Breast epithelium (tissue), 4 donors: ENCODE measurements around the gene DHX16. TPM values are rescaled to one million over a fixed set of nuclear protein-coding genes. Genes with fewer than 3 reads are reported as not detected.

Experiments used
- DNase-seq, 2 donors: peaks; one replicate each; pipeline ENCODE4 v3.0.0-alpha.2; 2019; ENCODE audit warnings: low spot score in 2 of 2
- H3K27ac ChIP-seq, 2 donors: fragments of 200-600 bp; sonication (generic) in 1 of 2; one replicate each; pipeline ENCODE4 v1.5.1; 2016 to 2019; ENCODE audit warnings: mild to moderate bottlenecking in 1 of 2
- H3K27me3 ChIP-seq, 2 donors: fragments of 200-600 bp; sonication (generic) in 1 of 2; one replicate each; pipeline versions ENCODE4 v1.5.1 to v1.6.0; 2017 to 2019; ENCODE audit warnings: control low read depth in 1 of 2, mild to moderate bottlenecking in 1 of 2
- H3K36me3 ChIP-seq: fragments of 200-600 bp; one replicate; pipeline ENCODE4 v1.5.1; 2019
- H3K4me1 ChIP-seq, 2 donors: fragments of 200-600 bp; sonication (generic); one replicate each; pipeline ENCODE4 v1.5.1; 2016 to 2019; ENCODE audit warnings: control low read depth in 1 of 2
- H3K4me3 ChIP-seq, 3 donors: fragments of 200-600 bp; sonication (generic); 1 replicate in 2 of 3; 2 replicates in 1 of 3; pipeline ENCODE4 v1.5.1; 2016 to 2019; ENCODE audit warnings: mild to moderate bottlenecking in 3 of 3, moderate library complexity in 2 of 3
- H3K9me3 ChIP-seq, 2 donors: fragments of 200-600 bp; sonication (generic) in 1 of 2; one replicate each; pipeline ENCODE4 v1.5.1; 2016 to 2019; ENCODE audit warnings: control low read depth in 1 of 2
- POLR2A ChIP-seq: fragments of 450-650 bp; IDR thresholded peaks from one replicate; pipeline ENCODE4 v1.6.1; 2016; ENCODE audit warnings: antibody characterized with exemption, mild to moderate bottlenecking, moderate library complexity
- POLR2AphosphoS5 ChIP-seq, 3 donors: sonication (generic); formaldehyde crosslinking; IDR thresholded peaks; one replicate each; pipeline ENCODE4 v1.6.1; 2017; ENCODE audit warnings: antibody characterized with exemption in 3 of 3
- intact Hi-C: fragments of 100-400 bp; cut with DNase I; formaldehyde crosslinking; loops from one replicate; pipeline ENCODE4 v1.15.1; 2023; ENCODE audit warnings: low total_unique reads
- total RNA-seq, 3 donors: library from RNA; depleted of rRNA; stranded (reverse); fragments of >200 nt; gene quantifications; one replicate each; pipeline ENCODE4 v1.1.0, GENCODE V29; 2016
- TF ChIP-seq, protein P1 (sequence below), 3 donors: fragments of 450-650 bp; IDR thresholded peaks; one replicate each; pipeline ENCODE4 v1.5.1; 2016 to 2017; ENCODE audit warnings: antibody characterized with exemption in 3 of 3, mild to moderate bottlenecking in 3 of 3, moderate library complexity in 3 of 3

Gene DHX16
- total RNA-seq, 3 donors from 2014 or later = 23.5 to 35.3 (median 26.2) TPM

DNA sequence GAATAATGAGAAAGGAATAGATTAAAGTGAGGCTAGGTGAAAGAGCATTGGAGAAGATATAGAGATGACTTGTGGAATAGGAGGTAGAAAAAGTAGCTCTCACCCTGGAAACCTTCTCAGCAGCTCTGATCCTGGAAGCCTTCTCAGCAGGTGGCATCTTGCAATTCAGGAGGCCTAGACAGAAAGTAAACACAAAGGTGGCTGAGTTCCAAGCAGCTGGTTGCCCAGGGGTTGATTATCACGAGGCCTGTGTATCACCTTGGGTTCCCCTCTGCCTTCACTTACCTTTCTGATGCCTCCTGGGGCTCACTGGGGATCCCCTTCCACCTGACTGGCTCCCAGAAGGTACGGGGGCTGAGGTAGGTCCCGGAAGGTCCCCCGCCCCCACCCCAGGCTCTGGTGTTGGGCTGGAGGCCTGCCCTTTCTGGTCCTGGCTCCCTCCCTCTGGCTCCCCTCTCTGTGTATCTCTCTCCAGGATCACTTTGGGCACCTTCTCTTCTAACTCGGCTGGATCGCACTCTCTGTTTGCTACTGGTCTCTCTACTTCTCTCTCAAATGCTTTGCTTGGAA is 34.6 kb upstream of the DHX16 start:
- H3K9me3 ChIP-seq = no peaks in the 10 kb centered on the region
- intact Hi-C loops = no loop called here
- H3K27ac ChIP-seq = no peak overlapping the region
- H3K27me3 ChIP-seq = no peaks in the 10 kb centered on the region
- H3K36me3 ChIP-seq = no peaks in the 10 kb centered on the region
- DNase-seq = no peak
- TF ChIP-seq POLR2AphosphoS5 (IDR thresholded peaks at IDR 0.05) (no peak), POLR2A (no peak)
- TF ChIP-seq, protein P1, sequence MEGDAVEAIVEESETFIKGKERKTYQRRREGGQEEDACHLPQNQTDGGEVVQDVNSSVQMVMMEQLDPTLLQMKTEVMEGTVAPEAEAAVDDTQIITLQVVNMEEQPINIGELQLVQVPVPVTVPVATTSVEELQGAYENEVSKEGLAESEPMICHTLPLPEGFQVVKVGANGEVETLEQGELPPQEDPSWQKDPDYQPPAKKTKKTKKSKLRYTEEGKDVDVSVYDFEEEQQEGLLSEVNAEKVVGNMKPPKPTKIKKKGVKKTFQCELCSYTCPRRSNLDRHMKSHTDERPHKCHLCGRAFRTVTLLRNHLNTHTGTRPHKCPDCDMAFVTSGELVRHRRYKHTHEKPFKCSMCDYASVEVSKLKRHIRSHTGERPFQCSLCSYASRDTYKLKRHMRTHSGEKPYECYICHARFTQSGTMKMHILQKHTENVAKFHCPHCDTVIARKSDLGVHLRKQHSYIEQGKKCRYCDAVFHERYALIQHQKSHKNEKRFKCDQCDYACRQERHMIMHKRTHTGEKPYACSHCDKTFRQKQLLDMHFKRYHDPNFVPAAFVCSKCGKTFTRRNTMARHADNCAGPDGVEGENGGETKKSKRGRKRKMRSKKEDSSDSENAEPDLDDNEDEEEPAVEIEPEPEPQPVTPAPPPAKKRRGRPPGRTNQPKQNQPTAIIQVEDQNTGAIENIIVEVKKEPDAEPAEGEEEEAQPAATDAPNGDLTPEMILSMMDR (IDR thresholded peaks at IDR 0.05) = no peak
- H3K4me1 ChIP-seq = no peaks in the 10 kb centered on the region
- H3K4me3 ChIP-seq = no peak overlapping the region

DNA sequence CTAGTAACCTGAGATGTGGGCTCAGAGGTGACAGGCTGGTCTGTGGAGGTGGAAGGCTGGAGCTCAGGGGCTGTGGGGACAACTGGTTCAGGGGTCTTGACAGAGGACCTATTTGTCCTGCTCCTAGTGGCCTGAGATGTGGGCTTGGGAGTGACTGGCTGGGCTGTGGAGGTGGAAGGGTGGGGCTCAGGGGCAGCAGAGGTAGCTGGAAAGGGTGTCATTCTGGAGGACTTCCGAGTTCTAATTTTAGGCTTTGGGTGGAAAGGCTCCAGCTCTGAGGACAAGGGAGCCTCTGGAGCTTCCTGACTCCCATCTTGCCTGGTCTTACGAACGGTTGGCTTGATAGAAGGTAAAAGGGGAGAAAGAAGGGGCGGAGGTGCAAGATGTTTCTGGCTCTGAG is 32.8 kb upstream of the DHX16 start:
- H3K4me1 ChIP-seq = no peaks in the 10 kb centered on the region
- DNase-seq = no peak
- no peak for TF ChIP-seq POLR2AphosphoS5 (IDR thresholded peaks at IDR 0.05)
- TF ChIP-seq, protein P1 (IDR thresholded peaks at IDR 0.05) = no peak
- no peak for TF ChIP-seq POLR2A
- H3K4me3 ChIP-seq = no peak overlapping the region
- intact Hi-C loops = no loop called here
- H3K36me3 ChIP-seq = no peaks in the 10 kb centered on the region
- H3K27ac ChIP-seq = no peak overlapping the region
- H3K27me3 ChIP-seq = no peaks in the 10 kb centered on the region
- no peaks in the 10 kb centered on the region for H3K9me3 ChIP-seq

- Histone ChIP-seq H3K4me1 (no peaks in the 10 kb centered on the region), H3K4me3 (no peak overlapping the region), H3K27ac (no peak overlapping the region), H3K9me3 (no peaks in the 10 kb centered on the region), H3K27me3 (no peaks in the 10 kb centered on the region), H3K36me3 (no peaks in the 10 kb centered on the region)
- intact Hi-C loops = no loop called here
- no peak for DNase-seq
- TF ChIP-seq POLR2A (no peak), POLR2AphosphoS5 (IDR thresholded peaks at IDR 0.05) (no peak)
- TF ChIP-seq, protein P1 (IDR thresholded peaks at IDR 0.05) = no peak
These were observed 31.0 kb upstream of the DHX16 start for GRCh38 chr6:30703821-30704220.

DNA sequence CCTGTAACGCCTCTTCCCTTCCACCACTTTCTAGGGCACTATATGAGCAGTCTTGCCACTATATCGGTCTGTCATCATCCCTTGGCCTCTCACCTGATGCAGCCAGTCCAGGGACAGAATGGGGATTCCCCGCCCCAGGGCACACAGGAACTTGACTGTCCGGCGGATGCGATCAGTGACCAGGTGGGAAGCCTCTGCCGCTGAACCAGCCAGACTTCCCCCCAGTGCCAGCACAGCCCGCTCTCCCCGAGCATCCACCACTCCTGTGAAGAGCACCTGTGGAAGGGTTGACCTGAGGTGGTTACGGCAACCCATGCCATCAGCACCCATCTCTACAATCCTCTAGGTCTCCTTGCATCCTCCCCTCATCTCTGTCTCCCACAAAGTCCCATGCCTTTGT is 30.2 kb upstream of the DHX16 start:
- TF ChIP-seq, protein P1 (IDR thresholded peaks at IDR 0.05) = no peak
- TF ChIP-seq POLR2A (no peak), POLR2AphosphoS5 (IDR thresholded peaks at IDR 0.05) (no peak)
- intact Hi-C loops = no loop called here
- no peak overlapping the region for H3K27ac ChIP-seq
- H3K4me3 ChIP-seq = no peak overlapping the region
- no peak for DNase-seq
- no peaks in the 10 kb centered on the region for H3K9me3 ChIP-seq
- H3K27me3 ChIP-seq = no peaks in the 10 kb centered on the region
- no peaks in the 10 kb centered on the region for H3K4me1 ChIP-seq
- no peaks in the 10 kb centered on the region for H3K36me3 ChIP-seq

GRCh38 chr6:30700340-30700739 is 27.5 kb upstream of the DHX16 start:
- DNase-seq = no peak
- TF ChIP-seq, protein P1 (IDR thresholded peaks at IDR 0.05) = no peak
- TF ChIP-seq POLR2AphosphoS5 (IDR thresholded peaks at IDR 0.05) = no peak
- TF ChIP-seq POLR2A = no peak
- Histone ChIP-seq H3K9me3 (no peaks in the 10 kb centered on the region), H3K4me3 (no peak overlapping the region), H3K4me1 (no peaks in the 10 kb centered on the region), H3K27ac (no peak overlapping the region), H3K27me3 (no peaks in the 10 kb centered on the region), H3K36me3 (no peaks in the 10 kb centered on the region)
- intact Hi-C loops = no loop called here
